ENCODE measurements around the gene SGSH.

- TF ChIP-seq CTCF (IDR thresholded peaks at IDR 0.05; ENCODE audit: poor library complexity) = no peak
- TF ChIP-seq EZH2 (IDR thresholded peaks at IDR 0.05; ENCODE audit: borderline replicate concordance) = no peak
- TF ChIP-seq EZH2phosphoT487 (IDR thresholded peaks at IDR 0.05; ENCODE audit: low read depth, severe bottlenecking, unreplicated experiment) = no peak
Observed at GRCh38 chr17:80220054-80220735, at the start of gene SGSH, which contains the start of gene SLC26A11.

Measured in hepatocyte (in vitro differentiated cells).